Fibroblast of villous mesenchyme (primary cell): ENCODE results near the gene HOXB13. TPM values are rescaled to one million over a fixed set of nuclear protein-coding genes. Genes with fewer than 3 reads are reported as not detected.

Source experiments
- DNase-seq: peaks from one replicate; pipeline ENCODE4 v3.0.0-alpha.2; 2010; ENCODE audit warnings: low read depth
- H3K4me3 ChIP-seq: 2 replicates; pipeline ENCODE4 v1.5.1; 2011; ENCODE audit warnings: low read depth, mild to moderate bottlenecking, low read length
- total RNA-seq: library from RNA; depleted of rRNA; stranded (reverse); fragments of >200 nt; gene quantifications from 2 replicates; pipeline ENCODE4 v1.2.3, GENCODE V29; 2012
- TF ChIP-seq, protein P1 (sequence below): IDR thresholded peaks from 2 replicates; pipeline ENCODE4 v1.5.1; 2012; ENCODE audit warnings: low read depth, mild to moderate bottlenecking, low read length; ENCODE audit not compliant: insufficient read depth

Gene HOXB13
- total RNA-seq, 1 donor = under 0.01 TPM

GRCh38 chr17:48748718-48749566 is 20.4 kb upstream of the HOXB13 start:
- DNase-seq = no peak
- TF ChIP-seq, protein P1, sequence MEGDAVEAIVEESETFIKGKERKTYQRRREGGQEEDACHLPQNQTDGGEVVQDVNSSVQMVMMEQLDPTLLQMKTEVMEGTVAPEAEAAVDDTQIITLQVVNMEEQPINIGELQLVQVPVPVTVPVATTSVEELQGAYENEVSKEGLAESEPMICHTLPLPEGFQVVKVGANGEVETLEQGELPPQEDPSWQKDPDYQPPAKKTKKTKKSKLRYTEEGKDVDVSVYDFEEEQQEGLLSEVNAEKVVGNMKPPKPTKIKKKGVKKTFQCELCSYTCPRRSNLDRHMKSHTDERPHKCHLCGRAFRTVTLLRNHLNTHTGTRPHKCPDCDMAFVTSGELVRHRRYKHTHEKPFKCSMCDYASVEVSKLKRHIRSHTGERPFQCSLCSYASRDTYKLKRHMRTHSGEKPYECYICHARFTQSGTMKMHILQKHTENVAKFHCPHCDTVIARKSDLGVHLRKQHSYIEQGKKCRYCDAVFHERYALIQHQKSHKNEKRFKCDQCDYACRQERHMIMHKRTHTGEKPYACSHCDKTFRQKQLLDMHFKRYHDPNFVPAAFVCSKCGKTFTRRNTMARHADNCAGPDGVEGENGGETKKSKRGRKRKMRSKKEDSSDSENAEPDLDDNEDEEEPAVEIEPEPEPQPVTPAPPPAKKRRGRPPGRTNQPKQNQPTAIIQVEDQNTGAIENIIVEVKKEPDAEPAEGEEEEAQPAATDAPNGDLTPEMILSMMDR = no peak
- H3K4me3 ChIP-seq = no peak overlapping the region

- DNase-seq = no peak
- TF ChIP-seq, protein P1 = no peak
- no peak overlapping the region for H3K4me3 ChIP-seq
Measured at GRCh38 chr17:48747445-48748363, 19.2 kb upstream of the HOXB13 start.

GRCh38 chr17:48746916-48747444 is 18.4 kb upstream of the HOXB13 start:
- no peak for DNase-seq
- TF ChIP-seq, protein P1 = no peak
- no peak overlapping the region for H3K4me3 ChIP-seq

GRCh38 chr17:48745381-48746275 is 17.1 kb upstream of the HOXB13 start:
- TF ChIP-seq, protein P1 = no peak
- H3K4me3 ChIP-seq = no peak overlapping the region
- no peak for DNase-seq

- TF ChIP-seq, protein P1 = no peak
- DNase-seq = no peak
- H3K4me3 ChIP-seq = no peak overlapping the region
Measured at GRCh38 chr17:48740537-48740936, 12.0 kb upstream of the HOXB13 start.
